Psoas muscle (tissue), 8 donors: ENCODE data around the gene IL1B. TPM values are rescaled to one million over a fixed set of nuclear protein-coding genes. Genes with fewer than 3 reads are reported as not detected.

Experiments
- ATAC-seq, 4 donors: fragments of 200-7000 bp; cut with Tn5 transposase; one replicate each; pipeline ENCODE4 v1.9.1; 2020; ENCODE audit warnings: moderate library complexity in 3 of 4, mild to moderate bottlenecking in 2 of 4
- DNase-seq, 2 donors: peaks; one replicate each; pipeline ENCODE4 v3.0.0-alpha.2; 2020
- H3K27ac ChIP-seq: fragments of 200-600 bp; one replicate; pipeline ENCODE4 v1.8.0; 2022
- H3K27me3 ChIP-seq, 3 donors: fragments of 200-600 bp in 1 of 3; one replicate each; pipeline versions ENCODE4 v1.6.1 to v1.8.0; 2013 to 2022; ENCODE audit warnings: low read length in 2 of 3, mild to moderate bottlenecking in 2 of 3, moderate library complexity in 1 of 3; ENCODE audit not compliant: insufficient read depth in 3 of 3
- H3K36me3 ChIP-seq, 2 donors: fragments of 200-600 bp in 1 of 2; one replicate each; pipeline versions ENCODE4 v1.6.1 to v1.8.0; 2013 to 2022; ENCODE audit warnings: low read depth in 1 of 2, mild to moderate bottlenecking in 1 of 2, moderate library complexity in 1 of 2; ENCODE audit not compliant: insufficient read depth in 1 of 2
- H3K4me1 ChIP-seq: fragments of 200-600 bp; one replicate; pipeline ENCODE4 v1.8.0; 2022
- H3K4me3 ChIP-seq: fragments of 200-600 bp; one replicate; pipeline ENCODE4 v1.8.0; 2022; ENCODE audit warnings: mild to moderate bottlenecking
- H3K9me3 ChIP-seq: fragments of 200-600 bp; one replicate; pipeline ENCODE4 v1.8.0; 2022
- WGBS, 3 donors: extraction: QIAGEN DNeasy Blood & Tissue Kit; methylation state at CpG; one replicate each; pipeline versions ENCODE4 v1.1.6 to v1.1.7; 2013; 5-methylcytosine and 5-hydroxymethylcytosine counted together
- intact Hi-C, 2 donors: fragments of 100-400 bp; cut with DNase I; formaldehyde crosslinking; loops; one replicate each; pipeline versions ENCODE4 v1.11.0 to v1.14.2; 2022
- polyA plus RNA-seq, 3 donors: library from polyadenylated mRNA; stranded (reverse); fragments of 200-250 nt; gene quantifications; one replicate each; pipeline ENCODE4 v1.2.3, GENCODE V29; 2013
- total RNA-seq, 4 donors: library from RNA; stranded (reverse); fragmentation: NEBNext Ultra II Directional in 2 of 4; extraction: Animal tissue kit (Norgen Biotek cat#: 25700) in 2 of 4; gene quantifications; one replicate each; pipeline versions ENCODE4 v1.2.1 to v1.2.4, GENCODE V29; 2021 to 2023
- TF ChIP-seq, protein P1 (sequence below): fragments of 200-600 bp; IDR thresholded peaks from one replicate; pipeline ENCODE4 v1.8.0; 2022; ENCODE audit warnings: antibody characterized with exemption
- donor health status: healthy with polysubstance abuse.
- donor health status: DM: no; HTN: no; CAD: no; lungs with moderate emphysema.
- donor health status: Bipolar disorder and iron deficiency.
- donor health status: healthy.
- donor health status: DM: yes; HTN: yes; CAD: no.
- donor health status: DM: no; HTN: no; CAD: no.
- donor health status: DM: no; HTN: no; CAD: no.
- donor health status: DM: yes; HTN: yes; CAD: no.

Gene IL1B
- total and polyA plus RNA-seq, 7 donors: 0.06 to 0.42 (median 0.27) TPM; not detected in 1

DNA sequence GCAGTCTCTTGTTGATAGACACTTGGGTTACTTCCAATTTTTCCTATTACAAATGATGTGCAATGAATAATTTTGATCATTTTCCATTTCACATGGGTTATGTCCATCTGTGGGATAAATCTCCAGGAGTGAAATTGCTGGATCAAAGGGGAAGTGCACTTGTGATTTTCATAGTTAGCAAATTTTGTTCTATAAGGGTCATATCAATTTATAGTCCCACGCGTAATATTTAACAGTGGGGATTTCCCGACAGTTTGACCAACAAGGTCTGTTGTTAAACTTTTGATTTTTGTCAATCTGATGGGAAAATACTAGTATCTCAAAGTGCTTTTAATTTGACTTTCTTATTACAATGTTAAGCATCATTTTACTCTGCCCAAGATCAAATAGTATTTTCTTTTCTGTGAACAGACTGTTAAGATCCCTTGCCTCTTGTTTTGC, 8.3 kb downstream of the IL1B start:
- Histone ChIP-seq H3K36me3 (no peaks in the 10 kb centered on the region), H3K27ac (no peak overlapping the region), H3K4me3 (no peak overlapping the region), H3K4me1 (no peaks in the 10 kb centered on the region), H3K27me3 (no peaks in the 10 kb centered on the region), H3K9me3 (no peaks in the 10 kb centered on the region)
- TF ChIP-seq, protein P1, sequence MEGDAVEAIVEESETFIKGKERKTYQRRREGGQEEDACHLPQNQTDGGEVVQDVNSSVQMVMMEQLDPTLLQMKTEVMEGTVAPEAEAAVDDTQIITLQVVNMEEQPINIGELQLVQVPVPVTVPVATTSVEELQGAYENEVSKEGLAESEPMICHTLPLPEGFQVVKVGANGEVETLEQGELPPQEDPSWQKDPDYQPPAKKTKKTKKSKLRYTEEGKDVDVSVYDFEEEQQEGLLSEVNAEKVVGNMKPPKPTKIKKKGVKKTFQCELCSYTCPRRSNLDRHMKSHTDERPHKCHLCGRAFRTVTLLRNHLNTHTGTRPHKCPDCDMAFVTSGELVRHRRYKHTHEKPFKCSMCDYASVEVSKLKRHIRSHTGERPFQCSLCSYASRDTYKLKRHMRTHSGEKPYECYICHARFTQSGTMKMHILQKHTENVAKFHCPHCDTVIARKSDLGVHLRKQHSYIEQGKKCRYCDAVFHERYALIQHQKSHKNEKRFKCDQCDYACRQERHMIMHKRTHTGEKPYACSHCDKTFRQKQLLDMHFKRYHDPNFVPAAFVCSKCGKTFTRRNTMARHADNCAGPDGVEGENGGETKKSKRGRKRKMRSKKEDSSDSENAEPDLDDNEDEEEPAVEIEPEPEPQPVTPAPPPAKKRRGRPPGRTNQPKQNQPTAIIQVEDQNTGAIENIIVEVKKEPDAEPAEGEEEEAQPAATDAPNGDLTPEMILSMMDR: no peak
- DNase-seq (no peak), ATAC-seq (no peak)
- 90 to 94% (median 94%) methylated on average over 3 of the region's 3 CpGs for WGBS, 3 donors
- intact Hi-C loops: no loop called here

DNA sequence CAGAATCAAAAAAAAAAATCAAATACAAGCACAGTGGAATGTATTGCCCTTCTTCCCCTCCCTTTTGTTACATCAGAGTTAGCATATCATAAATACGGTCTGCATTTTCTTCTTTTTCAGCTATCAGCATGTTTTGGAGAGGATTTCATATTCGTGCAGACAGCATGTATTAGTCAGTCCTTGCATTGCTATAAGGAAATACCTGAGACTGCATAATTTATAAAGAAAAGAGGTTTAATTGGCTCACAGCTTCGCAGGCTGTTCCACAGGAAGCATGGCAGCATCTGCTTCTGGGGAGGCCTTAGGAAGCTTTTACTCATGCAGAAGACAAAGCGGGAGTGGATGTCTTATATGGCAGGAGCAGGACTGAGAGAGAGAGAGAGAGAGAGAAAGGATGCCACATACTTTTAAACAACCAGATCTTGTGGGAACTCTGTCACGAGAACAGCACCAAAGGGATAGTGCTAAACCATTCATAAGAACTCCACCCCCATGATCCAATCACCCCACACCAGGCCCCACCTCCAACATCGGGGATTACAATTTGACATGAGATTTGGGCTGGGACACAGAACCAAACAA, 8.9 kb downstream of the IL1B start:
- Histone ChIP-seq H3K9me3 (no peaks in the 10 kb centered on the region), H3K4me1 (no peaks in the 10 kb centered on the region), H3K36me3 (no peaks in the 10 kb centered on the region), H3K27ac (no peak overlapping the region), H3K27me3 (no peaks in the 10 kb centered on the region), H3K4me3 (no peak overlapping the region)
- no peak for DNase-seq
- TF ChIP-seq, protein P1: no peak
- no peak for ATAC-seq
- 74 to 78% (median 76%) methylated on average over 6 of the region's 6 CpGs for WGBS, 3 donors
- intact Hi-C loops: no loop called here

GRCh38 chr2:112827009-112827408, 9.6 kb downstream of the IL1B start:
- Histone ChIP-seq H3K9me3 (no peaks in the 10 kb centered on the region), H3K4me1 (no peaks in the 10 kb centered on the region), H3K27me3 (no peaks in the 10 kb centered on the region), H3K36me3 (no peaks in the 10 kb centered on the region), H3K4me3 (no peak overlapping the region), H3K27ac (no peak overlapping the region)
- 74 to 85% (median 83%) methylated on average over 3 of the region's 3 CpGs for WGBS, 3 donors
- no peak for DNase-seq
- no peak for ATAC-seq
- intact Hi-C loops: no loop called here
- TF ChIP-seq, protein P1: no peak

GRCh38 chr2:112825706-112826105, 10.9 kb downstream of the IL1B start:
- H3K27ac ChIP-seq: no peak overlapping the region
- no peak overlapping the region for H3K4me3 ChIP-seq
- WGBS, 3 donors: 83 to 92% (median 90%) methylated on average over 2 of the region's 2 CpGs
- TF ChIP-seq, protein P1: no peak
- intact Hi-C loops: no loop called here
- ATAC-seq (no peak), DNase-seq (no peak)
- H3K27me3 ChIP-seq: no peaks in the 10 kb centered on the region
- H3K36me3 ChIP-seq: no peaks in the 10 kb centered on the region
- no peaks in the 10 kb centered on the region for H3K4me1 ChIP-seq
- H3K9me3 ChIP-seq: no peaks in the 10 kb centered on the region

DNA sequence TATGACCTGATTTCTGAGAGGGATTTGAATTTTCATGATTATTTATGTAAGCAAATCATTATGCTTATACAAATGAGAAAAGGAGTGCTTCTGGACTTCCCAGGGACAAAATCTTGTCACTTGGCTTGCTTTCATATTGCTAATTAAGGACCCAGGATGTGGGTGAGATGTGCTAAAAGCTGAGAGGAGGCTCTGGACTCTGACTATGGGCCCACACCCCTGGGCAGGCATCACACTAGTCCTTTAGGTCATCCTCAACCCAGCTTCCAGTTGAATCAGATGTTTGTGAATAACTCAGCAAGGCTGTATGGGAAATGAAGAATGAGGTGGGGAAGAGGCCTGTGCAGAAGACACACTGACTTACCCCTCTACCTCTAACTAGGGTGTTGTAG, 11.9 kb downstream of the IL1B start:
- Histone ChIP-seq H3K27ac (no peak overlapping the region), H3K9me3 (no peaks in the 10 kb centered on the region), H3K36me3 (no peaks in the 10 kb centered on the region), H3K4me3 (no peak overlapping the region), H3K4me1 (no peaks in the 10 kb centered on the region), H3K27me3 (no peaks in the 10 kb centered on the region)
- intact Hi-C loops: no loop called here
- no peak for DNase-seq
- TF ChIP-seq, protein P1: no peak
- ATAC-seq: no peak
